GM12891 (cell line): ENCODE data around the gene MRPL14.

Source experiments
- PAX5 ChIP-seq: IDR thresholded peaks from 2 replicates; pipeline ENCODE4 v1.6.1; 2011; ENCODE audit warnings: low read length, moderate library complexity, mild to moderate bottlenecking; ENCODE audit not compliant: insufficient read depth, severe bottlenecking
- TAF1 ChIP-seq: IDR thresholded peaks from 2 replicates; pipeline ENCODE4 v1.6.1; 2011; ENCODE audit warnings: low read depth, low read length, control low read depth

GRCh38 chr6:44096612-44097011 lies 30.6 kb downstream of the MRPL14 start:
- TF ChIP-seq PAX5 = no peak
- TF ChIP-seq TAF1 = no peak
